GM18517 (cell line): ENCODE results near the gene ADGRD2.

Experiments
- ATAC-seq: cut with Tn5 transposase; IDR thresholded peaks from one replicate; pipeline ENCODE4 v1.9.1; 2021; ENCODE audit warnings: mild to moderate bottlenecking, moderate library complexity; ENCODE audit not compliant: unreplicated experiment

Gene ADGRD2

GRCh38 chr9:124437086-124437485, 13.2 kb upstream of the ADGRD2 start:
- no peak for ATAC-seq

DNA sequence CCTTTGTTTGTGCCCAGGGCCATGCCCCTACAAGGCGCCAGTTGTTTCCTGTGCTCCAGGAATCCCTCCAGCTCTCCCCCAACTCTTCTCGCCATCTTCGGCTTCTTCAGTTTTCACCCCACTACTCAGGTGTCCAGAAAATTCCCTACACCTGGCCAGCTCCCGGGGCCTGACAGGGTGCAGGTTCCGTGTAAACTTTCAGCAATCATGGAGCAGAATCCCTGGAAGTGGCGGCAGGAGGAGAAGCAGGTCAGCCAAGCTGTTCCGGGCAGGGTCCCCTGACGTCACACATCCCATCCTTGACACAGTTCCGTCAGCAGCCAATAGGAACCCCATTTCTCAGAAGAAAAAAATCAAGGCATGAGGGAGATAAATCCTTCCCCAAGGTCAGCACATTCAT, 12.2 kb upstream of the ADGRD2 start:
- ATAC-seq, result no peak

- ATAC-seq, result no peak
Measured at GRCh38 chr9:124439086-124439485, 11.2 kb upstream of the ADGRD2 start.

DNA sequence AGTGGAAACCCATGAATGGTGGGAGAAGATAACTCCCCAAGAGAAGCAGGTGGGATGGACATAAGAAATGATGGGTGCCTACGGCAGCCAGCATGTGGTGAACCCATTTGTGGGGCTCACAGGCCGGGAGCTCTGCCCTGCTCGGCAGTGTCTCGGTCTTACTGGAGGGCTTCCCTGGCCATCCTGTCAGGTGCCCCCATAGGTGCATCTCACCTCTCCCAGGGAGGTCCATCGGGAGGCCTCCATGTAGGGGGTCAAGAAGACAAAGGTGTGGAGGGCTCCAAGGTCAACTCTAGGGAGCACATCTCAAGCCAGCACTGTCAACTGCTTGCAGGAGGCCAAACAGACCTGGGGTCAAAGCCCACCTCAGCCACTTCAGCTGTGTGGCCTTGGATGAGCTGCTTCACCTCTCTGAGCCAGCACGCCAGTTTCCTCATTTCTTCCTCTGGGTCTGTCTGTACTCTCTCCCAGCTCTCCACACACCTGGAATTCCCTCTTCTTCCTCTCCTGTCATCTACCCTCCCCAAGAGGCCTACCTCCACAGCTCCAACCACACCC, 10.5 kb upstream of the ADGRD2 start:
- no peak for ATAC-seq

DNA sequence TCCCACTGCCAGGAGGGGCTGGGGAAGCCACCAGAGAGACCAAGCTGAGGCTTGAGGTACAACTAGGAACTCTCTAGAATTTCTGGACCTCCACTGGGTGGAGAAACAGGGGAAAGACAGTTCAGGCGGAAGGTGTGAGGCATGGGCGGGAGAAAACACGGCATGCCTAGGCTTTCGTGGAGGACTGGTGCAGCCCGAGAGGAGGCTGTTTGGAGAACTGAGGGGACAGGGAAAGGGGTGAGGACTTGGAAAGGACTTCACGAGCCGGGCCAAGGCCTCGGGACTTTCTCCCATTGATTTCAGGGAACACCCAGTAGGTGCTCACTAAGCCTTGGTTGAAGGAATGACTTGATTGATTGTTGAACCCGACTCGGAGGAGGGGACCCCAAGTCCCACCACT, 9.5 kb upstream of the ADGRD2 start:
- no peak for ATAC-seq

- ATAC-seq, result no peak
Measured at GRCh38 chr9:124441291-124441690, 9.0 kb upstream of the ADGRD2 start.

GRCh38 chr9:124442379-124442778, 7.9 kb upstream of the ADGRD2 start:
- ATAC-seq, result no peak

- no peak for ATAC-seq
Measured at GRCh38 chr9:124442826-124443225, 7.4 kb upstream of the ADGRD2 start.

- no peak for ATAC-seq
Measured at GRCh38 chr9:124443625-124444024, 6.6 kb upstream of the ADGRD2 start.

- ATAC-seq, result no peak
Measured at GRCh38 chr9:124444166-124444565, 6.1 kb upstream of the ADGRD2 start.

- no peak for ATAC-seq
Measured at GRCh38 chr9:124447297-124447661, 3.0 kb upstream of the ADGRD2 start.

DNA sequence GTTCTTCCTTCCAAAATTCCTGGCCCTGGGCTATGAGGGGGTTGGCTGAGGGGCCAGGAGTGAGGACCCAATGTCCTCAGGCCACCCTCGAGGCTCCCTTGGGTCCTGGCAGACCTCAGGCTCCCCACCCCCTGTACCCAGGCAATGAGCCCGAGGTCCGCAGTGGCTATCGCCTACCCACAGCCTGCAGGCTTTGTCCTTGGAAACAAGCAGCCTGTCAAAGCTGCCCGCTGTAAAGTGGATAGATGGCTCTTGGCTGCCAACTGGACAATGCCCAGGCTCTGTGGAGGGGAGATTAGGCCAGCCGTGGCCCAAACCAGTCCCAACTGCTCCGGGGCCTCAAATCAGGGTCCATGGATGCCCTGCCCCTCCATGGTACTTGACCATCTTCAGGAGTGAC, 2.2 kb upstream of the ADGRD2 start:
- ATAC-seq, result no peak

GRCh38 chr9:124449381-124450151, 685 bp upstream of the ADGRD2 start:
- no peak for ATAC-seq

DNA sequence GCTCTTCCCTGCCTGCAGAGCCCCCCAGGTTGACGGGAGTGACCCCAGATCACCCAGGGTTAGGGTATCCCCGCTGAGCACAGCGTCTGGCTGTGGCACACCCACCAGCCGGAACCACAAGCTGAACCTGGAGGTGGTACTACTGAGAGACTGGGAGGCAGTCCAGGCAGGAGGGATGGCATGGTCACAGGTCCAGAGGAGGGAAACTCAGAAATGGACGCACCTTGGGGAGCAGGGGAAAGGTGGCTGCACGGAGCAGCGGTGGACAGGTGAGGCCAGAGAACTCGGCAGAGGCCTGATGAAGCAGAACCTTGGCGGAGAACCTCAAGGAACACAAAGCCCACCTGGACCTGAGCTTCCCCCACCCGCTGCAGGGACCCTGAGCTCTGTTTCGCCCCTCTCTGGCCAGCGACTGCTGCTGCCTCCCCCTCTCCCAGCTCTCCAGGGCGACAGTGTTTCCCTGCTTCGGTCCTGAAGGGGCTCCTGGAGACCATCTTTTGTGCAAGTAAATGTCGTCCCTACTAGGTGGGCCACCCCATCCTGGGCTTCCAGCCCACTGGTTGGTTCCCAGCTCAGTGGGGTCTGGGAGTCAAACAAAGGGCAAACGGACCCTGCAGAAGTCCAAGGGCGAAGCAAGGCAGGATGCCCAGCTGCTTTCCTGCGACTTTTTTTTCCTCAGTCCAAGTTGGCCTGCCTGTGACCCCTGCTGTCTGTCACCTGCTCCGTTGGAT, 845 bp downstream of the ADGRD2 start:
- no peak for ATAC-seq

- ATAC-seq, result no peak
Measured at GRCh38 chr9:124452326-124452725, 2.1 kb downstream of the ADGRD2 start.

DNA sequence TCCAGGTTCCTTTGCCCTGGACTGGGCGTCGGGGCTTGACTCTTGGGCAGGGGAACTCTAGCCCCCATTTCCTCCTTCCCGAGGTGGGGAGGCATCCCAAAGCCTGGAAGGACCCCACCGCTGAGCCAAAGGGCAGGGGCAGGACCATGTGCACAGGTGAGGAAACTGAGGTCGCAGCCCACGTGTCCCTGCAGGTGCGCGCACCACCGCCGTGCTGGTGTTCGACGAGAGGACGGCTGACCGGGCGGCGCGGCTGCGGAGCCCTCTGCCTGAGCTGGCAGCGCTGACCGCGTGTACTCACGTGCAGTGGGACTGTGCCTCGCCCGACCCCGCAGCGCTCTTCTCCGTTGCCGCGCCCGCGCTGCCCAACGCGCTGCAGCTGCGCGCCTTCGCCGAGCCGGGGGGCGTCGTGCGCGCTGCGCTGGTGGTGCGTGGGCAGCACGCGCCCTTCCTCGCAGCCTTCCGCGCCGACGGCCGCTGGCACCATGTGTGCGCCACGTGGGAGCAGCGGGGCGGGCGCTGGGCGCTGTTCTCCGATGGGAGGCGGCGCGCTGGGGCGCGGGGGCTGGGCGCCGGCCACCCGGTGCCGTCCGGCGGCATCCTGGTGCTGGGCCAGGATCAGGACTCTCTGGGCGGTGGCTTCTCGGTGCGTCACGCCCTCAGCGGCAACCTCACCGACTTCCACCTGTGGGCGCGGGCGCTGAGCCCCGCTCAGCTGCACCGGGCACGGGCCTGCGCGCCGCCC, 2.8 kb downstream of the ADGRD2 start:
- ATAC-seq, result no peak

DNA sequence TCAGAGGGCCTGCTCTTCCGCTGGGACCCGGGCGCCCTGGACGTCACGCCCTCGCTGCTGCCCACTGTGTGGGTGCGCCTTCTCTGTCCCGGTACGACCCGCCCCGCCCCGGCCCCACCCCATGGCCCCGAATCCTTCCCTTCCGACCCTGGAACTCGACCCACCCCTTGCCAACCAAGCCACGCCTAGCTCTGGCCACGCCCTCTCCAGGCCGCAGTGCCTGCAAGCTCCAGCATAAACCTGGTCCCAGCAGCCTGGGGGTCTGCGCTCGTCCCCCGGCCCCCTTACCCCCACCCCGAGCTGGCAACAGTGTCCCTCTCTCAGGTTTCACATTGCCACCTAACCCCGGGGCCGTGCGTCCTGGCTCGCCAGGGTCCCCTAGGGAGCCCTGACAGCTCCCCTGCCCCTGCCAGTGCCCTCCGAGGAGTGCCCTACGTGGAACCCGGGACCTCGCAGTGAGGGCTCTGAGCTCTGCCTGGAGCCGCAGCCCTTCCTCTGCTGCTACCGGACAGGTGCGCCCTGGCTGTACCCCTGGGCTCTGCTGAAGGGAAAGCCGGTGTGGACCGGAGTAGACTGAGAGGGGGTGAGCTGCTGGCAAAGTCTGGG, 3.4 kb downstream of the ADGRD2 start:
- ATAC-seq, result no peak

DNA sequence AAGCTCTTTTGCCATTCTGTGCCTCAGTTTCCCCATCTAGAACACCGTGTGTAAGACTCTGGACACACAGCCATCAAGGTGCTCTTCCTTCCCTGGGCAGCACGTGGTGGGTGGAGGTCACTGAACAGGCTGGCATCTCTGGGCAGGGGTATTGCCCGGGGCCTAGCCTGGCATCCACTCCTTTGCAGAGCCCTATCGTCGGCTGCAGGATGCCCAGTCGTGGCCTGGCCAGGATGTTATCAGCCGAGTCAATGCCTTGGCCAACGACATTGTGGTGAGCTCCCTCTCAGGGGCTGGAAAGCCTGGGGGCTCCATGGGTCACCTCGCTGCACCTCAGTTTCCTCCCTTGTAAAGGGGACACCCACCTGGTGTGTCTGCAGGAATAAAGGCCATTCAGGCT, 4.0 kb downstream of the ADGRD2 start:
- no peak for ATAC-seq

DNA sequence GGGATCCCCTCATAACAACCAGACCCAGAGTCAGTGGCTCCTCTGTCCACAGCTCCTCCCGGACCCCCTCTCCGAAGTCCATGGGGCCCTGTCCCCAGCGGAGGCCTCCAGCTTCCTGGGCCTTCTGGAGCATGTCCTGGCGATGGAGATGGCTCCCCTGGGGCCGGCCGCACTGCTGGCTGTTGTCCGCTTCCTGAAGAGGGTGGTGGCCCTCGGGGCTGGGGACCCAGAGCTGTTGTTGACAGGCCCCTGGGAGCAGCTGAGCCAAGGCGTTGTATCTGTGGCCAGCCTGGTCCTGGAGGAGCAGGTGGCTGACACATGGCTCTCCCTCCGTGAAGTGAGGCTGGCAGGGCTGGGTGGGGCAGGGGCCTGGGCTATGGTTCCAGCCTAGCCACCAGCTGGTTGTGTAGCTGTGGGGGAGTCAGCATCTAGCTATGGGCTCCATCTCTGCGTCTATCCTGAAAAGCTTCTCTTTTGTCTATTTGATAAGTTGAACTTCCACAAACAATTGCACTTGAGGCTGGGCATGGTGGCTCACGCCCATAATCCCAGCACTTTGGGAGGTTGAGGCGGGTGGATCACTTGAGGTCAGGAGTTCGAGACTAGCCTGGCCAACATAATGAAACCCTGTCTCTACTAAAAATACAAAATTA, 4.7 kb downstream of the ADGRD2 start:
- no peak for ATAC-seq

- ATAC-seq, result no peak
Measured at GRCh38 chr9:124455820-124456219, 5.6 kb downstream of the ADGRD2 start.
